ENCODE measurements around the gene ST14. TPM values are rescaled to one million over a fixed set of nuclear protein-coding genes. Genes with fewer than 3 reads are reported as not detected.

ST14 gene
- total RNA-seq, 1 experiment from 2014 or later = 0.30 TPM

GRCh38 chr11:130177782-130178181 is 18.2 kb downstream of the ST14 start:
- POLR2A ChIA-PET (ENCODE audit: low non-redundant PET) = no interaction called here
- Histone ChIP-seq H3K4me3 (ENCODE audit: low read depth, low read length, poor library complexity, severe bottlenecking) (no peak overlapping the region), H3K36me3 (ENCODE audit: insufficient read depth, low read length, poor library complexity, severe bottlenecking) (no peaks in the 10 kb centered on the region), H3K9me3 (ENCODE audit: low read depth, low read length, poor library complexity, severe bottlenecking) (no peaks in the 10 kb centered on the region), H3K27me3 (replicated peaks; ENCODE audit: insufficient read depth, low read depth, low read length, poor library complexity) (no peaks in the 10 kb centered on the region), H3K27ac (ENCODE audit: low read depth, low read length, poor library complexity, severe bottlenecking) (no peak overlapping the region), H3K4me1 (ENCODE audit: insufficient read depth, low read length, poor library complexity, severe bottlenecking) (no peaks in the 10 kb centered on the region)
- intact Hi-C loops (cut with micrococcal nuclease; ENCODE audit: unreplicated experiment) = no loop called here
- TF ChIP-seq CTCF (conservative IDR thresholded peaks at IDR 0.05; ENCODE audit: low read depth, low read length) (no peak), EZH2 (IDR thresholded peaks at IDR 0.05; ENCODE audit: borderline replicate concordance, low read depth, low read length, poor library complexity, severe bottlenecking) (no peak)
- CTCF ChIA-PET = no interaction called here
- BruUV-seq (replicated peaks) = no TSS peak
- no peak for DNase-seq (ENCODE audit: low spot score)

- no peak for DNase-seq (ENCODE audit: low spot score)
These were observed 19.1 kb downstream of the ST14 start for GRCh38 chr11:130178441-130179339.

More at GRCh38 chr11:130178441-130179339, 19.1 kb downstream of the ST14 start:
- no peaks in the 10 kb centered on the region for H3K9me3 ChIP-seq (ENCODE audit: low read depth, low read length, poor library complexity, severe bottlenecking)
- no peak overlapping the region for H3K4me3 ChIP-seq (ENCODE audit: low read depth, low read length, poor library complexity, severe bottlenecking)
- intact Hi-C loops (cut with micrococcal nuclease; ENCODE audit: unreplicated experiment) = no loop called here
- no peak overlapping the region for H3K27ac ChIP-seq (ENCODE audit: low read depth, low read length, poor library complexity, severe bottlenecking)
- CTCF ChIA-PET = interaction anchor here (0.6 kb wide), 1 partner anchor 362 kb away, joined by 4 read pairs; no protein-coding TSS in a partner anchor
- H3K36me3 ChIP-seq (ENCODE audit: insufficient read depth, low read length, poor library complexity, severe bottlenecking) = no peaks in the 10 kb centered on the region
- H3K27me3 ChIP-seq (replicated peaks; ENCODE audit: insufficient read depth, low read depth, low read length, poor library complexity) = no peaks in the 10 kb centered on the region
- BruUV-seq (replicated peaks) = no TSS peak
- POLR2A ChIA-PET (ENCODE audit: low non-redundant PET) = no interaction called here
- H3K4me1 ChIP-seq (ENCODE audit: insufficient read depth, low read length, poor library complexity, severe bottlenecking) = no peaks in the 10 kb centered on the region
- TF ChIP-seq EZH2 (IDR thresholded peaks at IDR 0.05; ENCODE audit: borderline replicate concordance, low read depth, low read length, poor library complexity, severe bottlenecking) = no peak
- TF ChIP-seq CTCF (conservative IDR thresholded peaks at IDR 0.05; ENCODE audit: low read depth, low read length) = no peak
